Esophagus muscularis mucosa (tissue), 4 donors: Measurements from ENCODE around the gene EVI5L. TPM values are rescaled to one million over a fixed set of nuclear protein-coding genes. Genes with fewer than 3 reads are reported as not detected.
A peak's percentile ranks its signal among the peaks of the same experiment; 100 is the strongest.

Source experiments
- DNase-seq: peaks from one replicate; pipeline ENCODE4 v3.0.0-alpha.2; 2017; ENCODE audit errors: extremely low spot score
- H3K27ac ChIP-seq, 4 donors: fragments of 200-600 bp; sonication (generic); replicated peaks in 1 of 4; 1 replicate in 3 of 4; 2 replicates in 1 of 4; pipeline ENCODE4 v1.5.1; 2016 to 2019; ENCODE audit warnings: mild to moderate bottlenecking in 1 of 4
- H3K27me3 ChIP-seq, 4 donors: fragments of 200-600 bp; sonication (generic); one replicate each; pipeline versions ENCODE4 v1.5.1 to v1.6.0; 2016 to 2019
- H3K36me3 ChIP-seq, 4 donors: fragments of 200-600 bp; sonication (generic); one replicate each; pipeline ENCODE4 v1.5.1; 2016 to 2019
- H3K4me1 ChIP-seq, 4 donors: fragments of 200-600 bp; sonication (generic); one replicate each; pipeline ENCODE4 v1.5.1; 2016 to 2019
- H3K4me3 ChIP-seq, 4 donors: fragments of 200-600 bp; sonication (generic); 1 replicate in 2 of 4; 2 replicates in 2 of 4; pipeline ENCODE4 v1.5.1; 2016 to 2019; ENCODE audit warnings: mild to moderate bottlenecking in 4 of 4, moderate library complexity in 1 of 4
- H3K9me3 ChIP-seq, 4 donors: fragments of 200-600 bp; sonication (generic); 1 replicate in 3 of 4; 2 replicates in 1 of 4; pipeline ENCODE4 v1.5.1; 2016 to 2019
- EP300 ChIP-seq: sonication (generic); formaldehyde crosslinking; IDR thresholded peaks from one replicate; pipeline ENCODE4 v1.6.1; 2017; ENCODE audit warnings: antibody characterized with exemption
- POLR2A ChIP-seq: fragments of 450-650 bp; IDR thresholded peaks from one replicate; pipeline ENCODE4 v1.6.1; 2017; ENCODE audit warnings: antibody characterized with exemption, moderate library complexity, mild to moderate bottlenecking, low read depth
- POLR2AphosphoS5 ChIP-seq, 2 donors: sonication (generic); formaldehyde crosslinking; IDR thresholded peaks; one replicate each; pipeline ENCODE4 v1.6.1; 2017; ENCODE audit warnings: antibody characterized with exemption in 2 of 2
- WGBS: methylation state at CpG from one replicate; pipeline ENCODE4 v1.1.5; 2018; 5-methylcytosine and 5-hydroxymethylcytosine counted together
- intact Hi-C: fragments of 100-400 bp; cut with DNase I; formaldehyde crosslinking; loops from one replicate; pipeline ENCODE4 v1.15.1; 2023
- total RNA-seq, 4 donors: library from RNA; depleted of rRNA; stranded (reverse); fragments of >200 nt; gene quantifications; one replicate each; pipeline versions ENCODE4 v1.1.0 to v1.2.1, GENCODE V29; 2016
- TF ChIP-seq, protein P1 (sequence below), 3 experiments: fragments of 200-600 bp in 2 of 3; fragments of 450-650 bp in 1 of 3; sonication (generic) in 2 of 3; IDR thresholded peaks; one replicate each; pipeline ENCODE4 v1.5.1; 2017 to 2019; ENCODE audit warnings: antibody characterized with exemption in 3 of 3, mild to moderate bottlenecking in 2 of 3, moderate library complexity in 1 of 3

EVI5L gene
- total RNA-seq, 4 donors from 2014 or later, result 19.9 to 42.0 (median 29.2) TPM

DNA sequence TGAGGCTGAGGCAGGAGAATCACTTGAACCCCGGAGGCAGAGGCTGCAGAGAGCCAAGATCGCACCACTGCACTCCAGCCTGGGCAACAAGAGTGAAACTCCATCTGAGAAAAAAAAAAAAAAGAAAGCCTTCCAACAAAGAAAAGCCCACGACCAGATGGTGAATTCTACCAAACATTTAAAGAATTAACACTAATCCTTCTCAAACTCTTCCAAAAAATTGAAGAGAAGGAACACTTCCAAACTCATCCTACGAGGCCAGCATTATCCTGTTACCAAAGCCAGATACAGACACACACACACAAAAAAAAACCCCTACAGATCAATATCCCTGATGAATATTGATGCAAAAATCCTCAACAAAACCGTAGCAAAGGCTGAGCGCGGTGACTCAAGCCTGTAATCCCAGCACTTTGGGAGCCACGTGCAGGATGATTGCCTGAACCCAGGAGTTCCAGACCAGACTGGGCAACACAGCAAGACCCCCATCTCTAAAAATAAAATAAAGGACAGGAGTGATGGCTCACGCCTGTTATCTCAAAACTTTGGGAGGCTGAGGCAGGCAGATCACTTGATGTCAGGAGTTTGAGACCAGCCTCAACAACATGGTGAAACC is 6.2 kb upstream of the EVI5L start:
- TF ChIP-seq POLR2AphosphoS5 (IDR thresholded peaks at IDR 0.05) (no peak), EP300 (no peak), POLR2A (no peak)
- TF ChIP-seq, protein P1, sequence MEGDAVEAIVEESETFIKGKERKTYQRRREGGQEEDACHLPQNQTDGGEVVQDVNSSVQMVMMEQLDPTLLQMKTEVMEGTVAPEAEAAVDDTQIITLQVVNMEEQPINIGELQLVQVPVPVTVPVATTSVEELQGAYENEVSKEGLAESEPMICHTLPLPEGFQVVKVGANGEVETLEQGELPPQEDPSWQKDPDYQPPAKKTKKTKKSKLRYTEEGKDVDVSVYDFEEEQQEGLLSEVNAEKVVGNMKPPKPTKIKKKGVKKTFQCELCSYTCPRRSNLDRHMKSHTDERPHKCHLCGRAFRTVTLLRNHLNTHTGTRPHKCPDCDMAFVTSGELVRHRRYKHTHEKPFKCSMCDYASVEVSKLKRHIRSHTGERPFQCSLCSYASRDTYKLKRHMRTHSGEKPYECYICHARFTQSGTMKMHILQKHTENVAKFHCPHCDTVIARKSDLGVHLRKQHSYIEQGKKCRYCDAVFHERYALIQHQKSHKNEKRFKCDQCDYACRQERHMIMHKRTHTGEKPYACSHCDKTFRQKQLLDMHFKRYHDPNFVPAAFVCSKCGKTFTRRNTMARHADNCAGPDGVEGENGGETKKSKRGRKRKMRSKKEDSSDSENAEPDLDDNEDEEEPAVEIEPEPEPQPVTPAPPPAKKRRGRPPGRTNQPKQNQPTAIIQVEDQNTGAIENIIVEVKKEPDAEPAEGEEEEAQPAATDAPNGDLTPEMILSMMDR (IDR thresholded peaks at IDR 0.05), result no peak
- H3K27ac ChIP-seq, result no peak overlapping the region
- no peak overlapping the region for H3K4me3 ChIP-seq
- intact Hi-C loops, result no loop called here
- peaks cover under 1 to 1% (median under 1%) of the 10 kb centered on the region in 4 donors for H3K4me1 ChIP-seq
- 49% methylated on average over 9 of the region's 9 CpGs for WGBS
- peaks cover 0 to 57% (median 0%) of the 10 kb centered on the region in 4 donors for H3K27me3 ChIP-seq
- H3K36me3 ChIP-seq, result no peaks in the 10 kb centered on the region
- peaks cover 0 to 5% (median under 1%) of the 10 kb centered on the region in 4 donors for H3K9me3 ChIP-seq
- DNase-seq, result no peak

DNA sequence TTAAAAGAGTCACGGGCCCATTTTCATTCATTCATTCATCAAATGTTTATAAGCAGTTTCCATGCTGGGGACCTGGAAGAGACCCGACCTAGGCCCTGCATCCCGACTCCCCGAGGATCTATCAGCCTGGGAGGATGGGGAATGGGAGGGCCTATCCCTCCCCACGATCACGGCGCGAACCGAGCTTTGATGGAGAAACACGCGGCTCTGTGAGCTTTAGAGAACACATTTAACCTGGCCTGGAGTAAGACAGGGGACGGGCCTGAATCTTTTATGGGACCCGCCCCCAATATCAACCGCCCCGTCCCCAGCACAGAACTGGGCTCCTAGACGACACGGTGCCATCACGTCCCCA is 875 bp upstream of the EVI5L start:
- DNase-seq, result no peak
- Histone ChIP-seq H3K4me1 (peaks cover 21 to 43% (median 40%) of the 10 kb centered on the region in 4 donors), H3K9me3 (no peaks in the 10 kb centered on the region), H3K4me3 (peak overlapping the region; percentile 79 to 94 (median 85)), H3K36me3 (no peaks in the 10 kb centered on the region), H3K27ac (peak overlapping the region in 2 of 4 donors; percentile 38 to 46), H3K27me3 (peaks cover 0 to 12% (median 0%) of the 10 kb centered on the region in 4 donors)
- intact Hi-C loops, result no loop called here
- TF ChIP-seq EP300, result no peak
- TF ChIP-seq, protein P1 (IDR thresholded peaks at IDR 0.05), result no peak
- TF ChIP-seq POLR2AphosphoS5 (IDR thresholded peaks at IDR 0.05), result no peak
- TF ChIP-seq POLR2A, result no peak
- 6% methylated on average over 10 of the region's 18 CpGs for WGBS

DNA sequence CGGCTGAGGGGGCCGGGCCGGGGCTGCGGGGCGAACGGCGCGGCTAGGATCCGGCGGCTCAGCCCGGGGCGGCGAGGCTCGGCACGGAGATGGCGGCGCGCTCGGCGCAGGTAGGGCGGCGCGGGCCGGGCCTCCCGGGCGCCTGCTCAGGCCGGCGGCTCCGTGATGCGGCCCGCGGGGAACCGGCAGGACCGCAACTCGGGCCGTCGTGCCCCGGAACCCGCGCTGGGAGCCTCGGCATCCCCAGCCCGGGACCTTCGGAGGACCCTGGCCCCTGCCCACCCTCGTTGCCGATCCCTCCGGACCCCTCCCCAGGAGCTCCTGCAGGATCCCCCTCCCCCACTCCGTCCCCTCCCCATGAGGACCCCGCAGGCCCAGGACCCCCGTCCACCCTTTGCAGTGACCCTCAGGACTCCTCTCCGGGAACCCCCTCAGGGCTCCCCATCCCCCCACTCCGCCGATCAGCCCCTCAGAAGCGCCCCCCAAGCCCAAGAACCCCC is 304 bp downstream of the EVI5L start:
- Histone ChIP-seq H3K27ac (peak overlapping the region in 3 of 4 donors; percentile 46 to 67 (median 59)), H3K36me3 (no peaks in the 10 kb centered on the region), H3K9me3 (no peaks in the 10 kb centered on the region), H3K27me3 (peaks cover 0 to 5% (median 0%) of the 10 kb centered on the region in 4 donors), H3K4me1 (peaks cover 21 to 43% (median 40%) of the 10 kb centered on the region in 4 donors), H3K4me3 (peak overlapping the region; percentile 79 to 94 (median 85))
- no peak for DNase-seq
- TF ChIP-seq, protein P1 (IDR thresholded peaks at IDR 0.05), result no peak
- TF ChIP-seq EP300, result no peak
- no peak for TF ChIP-seq POLR2A
- TF ChIP-seq POLR2AphosphoS5 (IDR thresholded peaks at IDR 0.05), result no peak
- no CpG with 5 or more reads among the region's 53 CpGs for WGBS
- intact Hi-C loops, result no loop called here

DNA sequence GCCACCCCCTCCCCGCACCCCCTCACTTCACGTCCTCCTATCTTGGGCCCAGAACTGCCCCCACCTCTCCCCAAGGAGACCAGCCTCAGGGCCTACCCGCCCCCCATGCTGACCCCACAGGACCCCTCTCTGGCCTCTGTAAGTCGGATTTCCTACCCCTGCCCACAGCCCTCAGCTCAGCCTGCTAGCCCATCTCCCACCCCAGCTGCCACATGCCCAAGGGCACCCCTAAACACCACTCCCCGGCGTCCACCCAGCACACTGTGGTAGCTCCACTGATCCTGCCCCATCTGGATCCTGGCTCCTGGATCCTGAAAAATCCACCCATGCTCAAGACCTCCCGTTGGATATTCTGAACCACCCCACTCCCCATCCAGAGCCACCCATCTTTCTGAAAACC is 805 bp downstream of the EVI5L start:
- Histone ChIP-seq H3K27ac (no peak overlapping the region), H3K4me3 (peak overlapping the region; percentile 79 to 94 (median 85)), H3K36me3 (no peaks in the 10 kb centered on the region), H3K9me3 (no peaks in the 10 kb centered on the region), H3K27me3 (peaks cover 0 to under 1% (median 0%) of the 10 kb centered on the region in 4 donors), H3K4me1 (peaks cover 21 to 43% (median 40%) of the 10 kb centered on the region in 4 donors)
- no peak for TF ChIP-seq POLR2AphosphoS5 (IDR thresholded peaks at IDR 0.05)
- no peak for TF ChIP-seq EP300
- TF ChIP-seq, protein P1 (IDR thresholded peaks at IDR 0.05), result no peak
- TF ChIP-seq POLR2A, result no peak
- intact Hi-C loops, result no loop called here
- no peak for DNase-seq
- WGBS, result 41% methylated on average over 7 of the region's 7 CpGs
